Fibroblast of skin of abdomen (primary cell): ENCODE data around the gene THAP4.

ENCODE experiments used
- DNase-seq: peaks from one replicate; pipeline ENCODE4 v3.0.0-alpha.2; 2013

The THAP4 gene

GRCh38 chr2:241545523-241546473 is 91.2 kb downstream of the THAP4 start:
- DNase-seq = peak; percentile 53

- peak; percentile 85 for DNase-seq
These were observed 91.9 kb downstream of the THAP4 start for GRCh38 chr2:241545106-241545505.

GRCh38 chr2:241542278-241542605 is 94.7 kb downstream of the THAP4 start:
- DNase-seq = no peak

GRCh38 chr2:241541564-241542277 is 95.2 kb downstream of the THAP4 start:
- no peak for DNase-seq

- DNase-seq = peak; percentile 16
These were observed 96.0 kb downstream of the THAP4 start for GRCh38 chr2:241540771-241541561.

GRCh38 chr2:241540401-241540770 is 96.6 kb downstream of the THAP4 start:
- peak; percentile 20 for DNase-seq

GRCh38 chr2:241539616-241540374 is 97.2 kb downstream of the THAP4 start:
- DNase-seq = no peak

GRCh38 chr2:241538838-241539615 is 97.9 kb downstream of the THAP4 start:
- DNase-seq = no peak

- DNase-seq = no peak
These were observed 100.9 kb downstream of the THAP4 start for GRCh38 chr2:241535871-241536655.

GRCh38 chr2:241534701-241535375 is 102.1 kb downstream of the THAP4 start:
- no peak for DNase-seq
